ENCODE data around the gene BAIAP2L2. TPM values are rescaled to one million over a fixed set of nuclear protein-coding genes. Genes with fewer than 3 reads are reported as not detected.

Gene BAIAP2L2
- 4.9 to 8.7 TPM (median 7.9 TPM) in 5 replicates for total RNA-seq (2022; extraction: Qiagen RNA extraction)

GRCh38 chr22:38110008-38110862, at the start of gene BAIAP2L2:
Gene BAIAP2L2 (minus strand): TSS chr22:38110684. CDS start chr22:38110525, 159 bp downstream.

GRCh38 chr22:38083931-38084631, 26.4 kb downstream of the BAIAP2L2 start, which contains the start of gene SLC16A8:
Gene SLC16A8 (minus strand): TSS chr22:38084184. CDS start chr22:38082873, 1,311 bp downstream.

GRCh38 chr22:38056969-38057891, 53.3 kb downstream of the BAIAP2L2 start, which contains the start of gene PICK1:
Gene PICK1 (plus strand): TSS chr22:38057404. CDS start chr22:38057810, 406 bp downstream.

Other genes with a start within 250 kb of the BAIAP2L2 start
- 17.5 to 23.4 TPM (median 20.7 TPM) in 5 replicates for gene MICALL1, start 204.4 kb downstream of the BAIAP2L2 start, total RNA-seq (2022; extraction: Qiagen RNA extraction)
- 0.14 to 0.41 TPM (median 0.20 TPM) in 4 of 5 replicates, not detected in the other for gene C22orf23, start 157.1 kb downstream of the BAIAP2L2 start, total RNA-seq (2022; extraction: Qiagen RNA extraction)
- gene POLR2F, start 157.0 kb downstream of the BAIAP2L2 start, total RNA-seq (2022; extraction: Qiagen RNA extraction) = 116 to 133 TPM (median 121 TPM) in 5 replicates
- gene SOX10, start 126.1 kb downstream of the BAIAP2L2 start, total RNA-seq (2022; extraction: Qiagen RNA extraction) = 0.04 TPM in 1 of 5 replicates, not detected in the others
- 11.0 to 14.4 TPM (median 12.7 TPM) in 5 replicates for gene PICK1, start 53.3 kb downstream of the BAIAP2L2 start, total RNA-seq (2022; extraction: Qiagen RNA extraction)
- not detected in 5 replicates for gene SLC16A8, start 26.5 kb downstream of the BAIAP2L2 start, total RNA-seq (2022; extraction: Qiagen RNA extraction)
- 2.5 to 6.0 TPM (median 4.0 TPM) in 5 replicates for gene PLA2G6, start 71.1 kb upstream of the BAIAP2L2 start, total RNA-seq (2022; extraction: Qiagen RNA extraction)
- gene MAFF, start 91.3 kb upstream of the BAIAP2L2 start, total RNA-seq (2022; extraction: Qiagen RNA extraction) = 18.9 to 28.0 TPM (median 22.7 TPM) in 5 replicates
- gene TMEM184B, start 162.3 kb upstream of the BAIAP2L2 start, total RNA-seq (2022; extraction: Qiagen RNA extraction) = 39.6 to 65.7 TPM (median 63.2 TPM) in 5 replicates
- 83.4 to 109 TPM (median 102 TPM) in 5 replicates for gene CSNK1E, start 206.7 kb upstream of the BAIAP2L2 start, total RNA-seq (2022; extraction: Qiagen RNA extraction)